GM19395 (cell line): Measurements from ENCODE around the gene MPND.
"Not testable (repeated sequence)": the region's sequence is repeated elsewhere in the genome, so short reads cannot be mapped to it uniquely, and the experiment has no call there.

Source experiments
- ATAC-seq: cut with Tn5 transposase; IDR thresholded peaks from one replicate; pipeline ENCODE4 v1.9.1; 2021; ENCODE audit warnings: mild to moderate bottlenecking, moderate library complexity; ENCODE audit not compliant: unreplicated experiment

Gene MPND

GRCh38 chr19:4319067-4319718 lies 24.2 kb upstream of the MPND start:
- ATAC-seq = no peak

GRCh38 chr19:4320419-4320818 lies 22.9 kb upstream of the MPND start:
- no peak for ATAC-seq

- ATAC-seq = no peak
Observed at GRCh38 chr19:4322942-4323665, 20.3 kb upstream of the MPND start.

GRCh38 chr19:4323692-4324091 lies 19.7 kb upstream of the MPND start:
- ATAC-seq = no peak

- ATAC-seq = no peak
Observed at GRCh38 chr19:4324228-4324627, 19.1 kb upstream of the MPND start.

GRCh38 chr19:4326215-4326836 lies 17.0 kb upstream of the MPND start:
- no peak for ATAC-seq

GRCh38 chr19:4326837-4327251 lies 16.5 kb upstream of the MPND start:
- ATAC-seq = no peak

- no peak for ATAC-seq
Observed at GRCh38 chr19:4327252-4327876, 16.0 kb upstream of the MPND start.

- ATAC-seq = peak; percentile 18
Observed at GRCh38 chr19:4327877-4328242, 15.5 kb upstream of the MPND start.

- peak; percentile 71 for ATAC-seq
Observed at GRCh38 chr19:4328243-4328990, 14.9 kb upstream of the MPND start.

GRCh38 chr19:4328991-4329681 lies 14.2 kb upstream of the MPND start:
- ATAC-seq = not testable (repeated sequence)

- no peak for ATAC-seq
Observed at GRCh38 chr19:4329858-4330257, 13.5 kb upstream of the MPND start.

- ATAC-seq = no peak
Observed at GRCh38 chr19:4334929-4335570, 8.3 kb upstream of the MPND start.

- no peak for ATAC-seq
Observed at GRCh38 chr19:4337906-4338440, 5.4 kb upstream of the MPND start.

GRCh38 chr19:4338441-4339355 lies 4.7 kb upstream of the MPND start, which contains the start of gene STAP2:
STAP2 (minus strand) TSS chr19:4338827; CDS start chr19:4338753, 74 bp downstream.
- ATAC-seq = no peak

- no peak for ATAC-seq
Observed at GRCh38 chr19:4342314-4342614, 1.1 kb upstream of the MPND start.

- ATAC-seq = peak; percentile 87
Observed at GRCh38 chr19:4342615-4343369, 570 bp upstream of the MPND start.
